ENCODE data around the gene CKMT1B.
"Not testable (repeated sequence)": the region's sequence is repeated elsewhere in the genome, so short reads cannot be mapped to it uniquely, and the experiment has no call there.

GRCh38 chr15:43602233-43602632 lies 8.4 kb downstream of the CKMT1B start:
- TF ChIP-seq, protein P1, sequence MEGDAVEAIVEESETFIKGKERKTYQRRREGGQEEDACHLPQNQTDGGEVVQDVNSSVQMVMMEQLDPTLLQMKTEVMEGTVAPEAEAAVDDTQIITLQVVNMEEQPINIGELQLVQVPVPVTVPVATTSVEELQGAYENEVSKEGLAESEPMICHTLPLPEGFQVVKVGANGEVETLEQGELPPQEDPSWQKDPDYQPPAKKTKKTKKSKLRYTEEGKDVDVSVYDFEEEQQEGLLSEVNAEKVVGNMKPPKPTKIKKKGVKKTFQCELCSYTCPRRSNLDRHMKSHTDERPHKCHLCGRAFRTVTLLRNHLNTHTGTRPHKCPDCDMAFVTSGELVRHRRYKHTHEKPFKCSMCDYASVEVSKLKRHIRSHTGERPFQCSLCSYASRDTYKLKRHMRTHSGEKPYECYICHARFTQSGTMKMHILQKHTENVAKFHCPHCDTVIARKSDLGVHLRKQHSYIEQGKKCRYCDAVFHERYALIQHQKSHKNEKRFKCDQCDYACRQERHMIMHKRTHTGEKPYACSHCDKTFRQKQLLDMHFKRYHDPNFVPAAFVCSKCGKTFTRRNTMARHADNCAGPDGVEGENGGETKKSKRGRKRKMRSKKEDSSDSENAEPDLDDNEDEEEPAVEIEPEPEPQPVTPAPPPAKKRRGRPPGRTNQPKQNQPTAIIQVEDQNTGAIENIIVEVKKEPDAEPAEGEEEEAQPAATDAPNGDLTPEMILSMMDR (IDR thresholded peaks at IDR 0.05), result not testable (repeated sequence)
- TF ChIP-seq POLR2A, POLR2AphosphoS5, EP300 (IDR thresholded peaks at IDR 0.05): not testable (repeated sequence)
